Subcutaneous abdominal adipose tissue (tissue), 5 donors: ENCODE measurements around the gene PCCA.

Experiments
- H3K27ac ChIP-seq: one replicate; pipeline ENCODE4 v1.7.0; 2013; ENCODE audit warnings: low read depth, mild to moderate bottlenecking, inconsistent platforms, low read length, moderate library complexity
- H3K27me3 ChIP-seq, 5 donors: one replicate each; pipeline ENCODE4 v1.7.0; 2013; ENCODE audit warnings: low read length in 5 of 5, inconsistent platforms in 1 of 5; ENCODE audit not compliant: control insufficient read depth in 5 of 5, insufficient read depth in 4 of 5
- H3K36me3 ChIP-seq, 5 donors: one replicate each; pipeline ENCODE4 v1.7.0; 2013; ENCODE audit warnings: low read length in 5 of 5; ENCODE audit not compliant: control insufficient read depth in 5 of 5, insufficient read depth in 5 of 5
- H3K4me1 ChIP-seq, 5 donors: one replicate each; pipeline ENCODE4 v1.7.0; 2013; ENCODE audit warnings: low read length in 5 of 5, mild to moderate bottlenecking in 3 of 5, moderate library complexity in 1 of 5; ENCODE audit not compliant: control insufficient read depth in 5 of 5, insufficient read depth in 5 of 5
- H3K4me3 ChIP-seq, 5 donors: one replicate each; pipeline ENCODE4 v1.7.0; 2013; ENCODE audit warnings: low read length in 5 of 5, low read depth in 1 of 5
- H3K9ac ChIP-seq, 5 donors: one replicate each; pipeline ENCODE4 v1.7.0; 2013; ENCODE audit warnings: low read length in 5 of 5, mild to moderate bottlenecking in 4 of 5, moderate library complexity in 3 of 5
- H3K9me3 ChIP-seq, 5 donors: one replicate each; pipeline ENCODE4 v1.7.0; 2013; ENCODE audit warnings: low read length in 5 of 5; ENCODE audit not compliant: control insufficient read depth in 5 of 5
- donor health status: healthy.
- donor health status: healthy.
- donor health status: healthy.
- donor health status: healthy.
- donor health status: healthy.

Gene PCCA

GRCh38 chr13:100491164-100491842, 402.4 kb downstream of the PCCA start:
- H3K4me3 ChIP-seq = peak overlapping the region in 1 of 5 donors; percentile 12
- H3K27me3 ChIP-seq = no peaks in the 10 kb centered on the region
- no peaks in the 10 kb centered on the region for H3K36me3 ChIP-seq
- peak overlapping the region; percentile 41 for H3K27ac ChIP-seq
- H3K9ac ChIP-seq = peak overlapping the region in 1 of 5 donors; percentile 20
- no peaks in the 10 kb centered on the region for H3K9me3 ChIP-seq
- peaks cover 2 to 24% (median 9%) of the 10 kb centered on the region in 5 donors for H3K4me1 ChIP-seq

GRCh38 chr13:100493418-100493817, 404.5 kb downstream of the PCCA start:
- no peak overlapping the region for H3K27ac ChIP-seq
- H3K27me3 ChIP-seq = no peaks in the 10 kb centered on the region
- H3K9me3 ChIP-seq = no peaks in the 10 kb centered on the region
- no peaks in the 10 kb centered on the region for H3K36me3 ChIP-seq
- H3K9ac ChIP-seq = no peak overlapping the region
- no peak overlapping the region for H3K4me3 ChIP-seq
- peaks cover 2 to 24% (median 9%) of the 10 kb centered on the region in 5 donors for H3K4me1 ChIP-seq

GRCh38 chr13:100495455-100495854, 406.6 kb downstream of the PCCA start:
- H3K9ac ChIP-seq = no peak overlapping the region
- H3K36me3 ChIP-seq = no peaks in the 10 kb centered on the region
- H3K4me1 ChIP-seq = peaks cover 2 to 24% (median 9%) of the 10 kb centered on the region in 5 donors
- H3K4me3 ChIP-seq = no peak overlapping the region
- H3K27ac ChIP-seq = no peak overlapping the region
- H3K9me3 ChIP-seq = no peaks in the 10 kb centered on the region
- no peaks in the 10 kb centered on the region for H3K27me3 ChIP-seq

GRCh38 chr13:100497389-100497788, 408.5 kb downstream of the PCCA start:
- Histone ChIP-seq H3K27ac (no peak overlapping the region), H3K36me3 (no peaks in the 10 kb centered on the region), H3K27me3 (no peaks in the 10 kb centered on the region), H3K9ac (no peak overlapping the region), H3K4me3 (no peak overlapping the region), H3K9me3 (no peaks in the 10 kb centered on the region), H3K4me1 (peaks cover 0 to 6% (median 0%) of the 10 kb centered on the region in 5 donors)

GRCh38 chr13:100502446-100502845, 413.6 kb downstream of the PCCA start:
- H3K4me1 ChIP-seq = no peaks in the 10 kb centered on the region
- H3K27me3 ChIP-seq = no peaks in the 10 kb centered on the region
- H3K9ac ChIP-seq = no peak overlapping the region
- no peak overlapping the region for H3K27ac ChIP-seq
- no peak overlapping the region for H3K4me3 ChIP-seq
- no peaks in the 10 kb centered on the region for H3K36me3 ChIP-seq
- H3K9me3 ChIP-seq = no peaks in the 10 kb centered on the region

- no peak overlapping the region for H3K9ac ChIP-seq
- no peak overlapping the region for H3K4me3 ChIP-seq
- H3K36me3 ChIP-seq = no peaks in the 10 kb centered on the region
- H3K27ac ChIP-seq = no peak overlapping the region
- H3K9me3 ChIP-seq = no peaks in the 10 kb centered on the region
- no peaks in the 10 kb centered on the region for H3K27me3 ChIP-seq
- H3K4me1 ChIP-seq = no peaks in the 10 kb centered on the region
Measured at GRCh38 chr13:100503622-100504021, 414.7 kb downstream of the PCCA start.

GRCh38 chr13:100506154-100506553, 417.3 kb downstream of the PCCA start:
- Histone ChIP-seq H3K36me3 (no peaks in the 10 kb centered on the region), H3K4me3 (no peak overlapping the region), H3K27ac (no peak overlapping the region), H3K4me1 (no peaks in the 10 kb centered on the region), H3K9me3 (no peaks in the 10 kb centered on the region), H3K27me3 (no peaks in the 10 kb centered on the region), H3K9ac (no peak overlapping the region)

GRCh38 chr13:100506600-100507422, 417.9 kb downstream of the PCCA start:
- Histone ChIP-seq H3K4me3 (no peak overlapping the region), H3K27ac (no peak overlapping the region), H3K36me3 (no peaks in the 10 kb centered on the region), H3K27me3 (no peaks in the 10 kb centered on the region), H3K4me1 (no peaks in the 10 kb centered on the region), H3K9ac (no peak overlapping the region), H3K9me3 (no peaks in the 10 kb centered on the region)

GRCh38 chr13:100508455-100508854, 419.6 kb downstream of the PCCA start:
- no peaks in the 10 kb centered on the region for H3K36me3 ChIP-seq
- no peak overlapping the region for H3K9ac ChIP-seq

GRCh38 chr13:100508996-100509395, 420.1 kb downstream of the PCCA start:
- Histone ChIP-seq H3K27me3 (no peaks in the 10 kb centered on the region), H3K4me1 (peaks cover 0 to 7% (median 4%) of the 10 kb centered on the region in 5 donors), H3K9me3 (no peaks in the 10 kb centered on the region), H3K27ac (no peak overlapping the region), H3K9ac (no peak overlapping the region), H3K36me3 (no peaks in the 10 kb centered on the region), H3K4me3 (no peak overlapping the region)

More at GRCh38 chr13:100508455-100508854, 419.6 kb downstream of the PCCA start:
- peaks cover 0 to 1% (median 0%) of the 10 kb centered on the region in 5 donors for H3K4me1 ChIP-seq
- no peaks in the 10 kb centered on the region for H3K27me3 ChIP-seq
- H3K9me3 ChIP-seq = no peaks in the 10 kb centered on the region
- H3K27ac ChIP-seq = no peak overlapping the region
- no peak overlapping the region for H3K4me3 ChIP-seq
